HG03045 (cell line): ENCODE data around the gene SYNPO2.

Source experiments
- ATAC-seq: cut with Tn5 transposase; IDR thresholded peaks from one replicate; pipeline ENCODE4 v1.9.1; 2021; ENCODE audit warnings: mild to moderate bottlenecking, moderate library complexity; ENCODE audit not compliant: unreplicated experiment

SYNPO2 gene, protein sequence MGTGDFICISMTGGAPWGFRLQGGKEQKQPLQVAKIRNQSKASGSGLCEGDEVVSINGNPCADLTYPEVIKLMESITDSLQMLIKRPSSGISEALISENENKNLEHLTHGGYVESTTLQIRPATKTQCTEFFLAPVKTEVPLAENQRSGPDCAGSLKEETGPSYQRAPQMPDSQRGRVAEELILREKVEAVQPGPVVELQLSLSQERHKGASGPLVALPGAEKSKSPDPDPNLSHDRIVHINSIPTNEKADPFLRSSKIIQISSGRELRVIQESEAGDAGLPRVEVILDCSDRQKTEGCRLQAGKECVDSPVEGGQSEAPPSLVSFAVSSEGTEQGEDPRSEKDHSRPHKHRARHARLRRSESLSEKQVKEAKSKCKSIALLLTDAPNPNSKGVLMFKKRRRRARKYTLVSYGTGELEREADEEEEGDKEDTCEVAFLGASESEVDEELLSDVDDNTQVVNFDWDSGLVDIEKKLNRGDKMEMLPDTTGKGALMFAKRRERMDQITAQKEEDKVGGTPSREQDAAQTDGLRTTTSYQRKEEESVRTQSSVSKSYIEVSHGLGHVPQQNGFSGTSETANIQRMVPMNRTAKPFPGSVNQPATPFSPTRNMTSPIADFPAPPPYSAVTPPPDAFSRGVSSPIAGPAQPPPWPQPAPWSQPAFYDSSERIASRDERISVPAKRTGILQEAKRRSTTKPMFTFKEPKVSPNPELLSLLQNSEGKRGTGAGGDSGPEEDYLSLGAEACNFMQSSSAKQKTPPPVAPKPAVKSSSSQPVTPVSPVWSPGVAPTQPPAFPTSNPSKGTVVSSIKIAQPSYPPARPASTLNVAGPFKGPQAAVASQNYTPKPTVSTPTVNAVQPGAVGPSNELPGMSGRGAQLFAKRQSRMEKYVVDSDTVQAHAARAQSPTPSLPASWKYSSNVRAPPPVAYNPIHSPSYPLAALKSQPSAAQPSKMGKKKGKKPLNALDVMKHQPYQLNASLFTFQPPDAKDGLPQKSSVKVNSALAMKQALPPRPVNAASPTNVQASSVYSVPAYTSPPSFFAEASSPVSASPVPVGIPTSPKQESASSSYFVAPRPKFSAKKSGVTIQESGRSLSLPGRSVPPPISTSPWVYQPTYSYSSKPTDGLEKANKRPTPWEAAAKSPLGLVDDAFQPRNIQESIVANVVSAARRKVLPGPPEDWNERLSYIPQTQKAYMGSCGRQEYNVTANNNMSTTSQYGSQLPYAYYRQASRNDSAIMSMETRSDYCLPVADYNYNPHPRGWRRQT

DNA sequence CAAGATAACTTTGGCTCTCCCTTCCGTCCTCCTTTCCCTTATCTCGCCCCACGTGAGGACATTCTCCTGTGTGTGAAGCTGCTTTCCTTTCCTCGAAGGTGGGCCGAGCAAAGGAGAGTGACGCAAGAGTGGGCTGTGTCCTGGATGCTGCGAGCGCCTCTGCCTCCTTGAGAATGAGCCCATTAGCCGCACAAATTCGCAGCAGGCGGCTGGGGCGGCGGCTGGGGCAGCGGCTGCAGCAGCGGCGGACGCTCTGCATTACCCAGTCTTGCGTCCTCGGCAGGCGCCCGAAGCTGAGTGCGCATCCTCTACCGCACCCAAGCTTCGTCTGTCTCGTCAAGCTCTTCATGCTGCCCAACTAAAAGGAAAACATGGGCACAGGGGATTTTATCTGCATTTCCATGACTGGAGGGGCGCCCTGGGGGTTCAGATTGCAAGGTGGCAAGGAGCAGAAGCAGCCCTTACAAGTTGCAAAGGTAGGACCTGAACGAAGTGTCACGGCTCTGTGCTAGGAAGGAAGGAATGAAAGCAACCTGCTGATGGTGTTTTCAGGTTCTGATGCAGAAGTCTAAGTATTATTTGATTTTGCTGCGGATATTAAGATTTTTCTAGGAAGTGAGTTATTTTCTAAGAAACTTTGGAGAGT, at the start of gene SYNPO2:
Gene SYNPO2, plus strand, starts transcription at position 189 of the 646 bp plus-strand sequence. Its CDS starts 183 bp downstream, at position 372.
- ATAC-seq = peak; percentile 87

DNA sequence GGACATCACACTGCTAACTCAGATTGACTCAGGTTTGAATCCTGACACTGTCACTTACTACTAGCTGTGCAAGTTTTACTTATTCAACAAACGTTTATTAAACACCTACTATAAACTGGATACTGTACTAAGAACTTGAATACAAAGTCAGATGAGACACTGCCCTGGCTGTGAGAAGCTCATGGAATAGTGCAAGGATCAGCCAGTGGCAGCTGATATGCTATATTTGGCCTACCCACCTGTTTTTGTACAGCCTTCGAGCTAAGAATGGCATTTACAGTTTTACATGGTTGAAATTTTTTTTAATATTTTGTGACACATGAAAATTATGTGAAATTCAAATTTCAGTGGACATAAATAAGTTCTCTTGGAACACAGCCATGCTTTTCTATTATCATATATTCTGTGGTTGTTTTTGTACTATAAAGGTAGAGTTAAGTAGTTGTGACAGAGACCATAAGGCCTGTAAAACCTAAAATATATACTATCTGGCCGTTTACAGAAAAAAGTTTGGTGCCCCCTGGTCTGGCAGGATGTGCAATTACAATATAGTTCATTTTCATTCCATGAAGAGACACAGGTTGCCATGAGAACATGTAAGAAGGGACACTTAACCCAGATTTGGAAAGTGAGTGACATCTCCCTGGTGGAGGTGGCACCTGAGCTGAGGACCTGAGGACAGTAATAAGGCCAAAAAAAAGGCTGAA, 49.3 kb upstream of the SYNPO2 start:
- ATAC-seq = no peak

DNA sequence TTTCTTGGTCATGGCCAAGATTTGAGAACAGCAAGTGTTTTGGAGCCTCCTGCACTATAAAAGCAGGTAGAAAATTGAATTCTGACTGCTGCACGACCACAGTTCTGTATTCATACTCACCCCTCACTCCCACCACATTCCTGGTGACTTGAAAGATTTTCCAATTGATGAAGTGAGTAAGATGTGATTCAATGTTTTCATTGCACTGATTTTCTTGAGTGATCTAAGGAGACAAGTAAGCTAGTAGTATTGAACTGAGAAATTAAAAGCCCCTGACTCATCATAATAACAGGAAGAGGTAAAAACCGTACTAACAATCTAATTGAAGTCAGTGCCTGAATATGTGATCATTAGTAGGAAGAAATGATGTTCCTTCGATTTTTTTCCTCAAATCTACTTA, 46.6 kb upstream of the SYNPO2 start:
- ATAC-seq = no peak

DNA sequence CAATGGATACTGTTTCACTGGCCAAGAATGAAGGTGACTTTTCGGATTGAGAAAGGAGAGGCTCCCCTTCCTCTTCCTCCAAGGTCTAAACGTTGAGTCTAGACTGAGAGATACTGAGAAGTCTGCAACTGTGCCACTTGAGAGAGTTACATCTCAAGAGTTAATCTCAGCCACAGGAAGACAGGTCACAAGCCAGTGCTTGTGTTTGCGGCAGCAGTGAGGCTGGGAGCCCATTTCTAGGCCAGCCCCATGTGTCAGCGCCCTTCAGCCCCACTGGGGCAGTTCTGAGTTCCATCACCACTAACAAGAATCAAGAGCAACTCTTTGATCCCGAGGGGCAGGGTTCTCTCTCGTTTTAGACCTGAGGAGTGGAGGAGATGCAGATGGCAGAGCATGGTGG, 45.4 kb upstream of the SYNPO2 start:
- ATAC-seq = no peak

DNA sequence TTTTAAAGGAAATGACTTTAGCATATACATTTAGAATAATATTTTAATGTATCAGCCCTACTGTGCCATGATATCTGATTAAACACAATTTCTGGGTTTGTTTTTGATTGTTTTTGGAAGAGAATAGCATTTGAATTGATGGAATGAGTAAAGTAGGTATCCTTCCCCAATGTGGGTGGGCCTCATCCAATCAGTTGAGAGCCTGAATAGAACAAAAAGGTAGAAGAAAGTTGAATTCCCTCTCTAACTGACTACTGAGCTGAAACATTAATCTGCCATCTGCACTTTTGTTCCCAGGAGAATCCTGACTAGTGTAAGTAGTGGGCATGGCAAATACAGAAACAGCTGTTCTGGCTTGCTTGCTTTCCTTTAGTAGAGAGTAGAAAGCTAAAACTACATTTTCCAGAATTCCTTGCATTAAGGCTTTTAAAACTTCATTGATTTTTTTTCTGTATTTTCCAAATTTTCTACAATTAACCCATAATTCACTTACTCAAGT, 43.1 kb upstream of the SYNPO2 start:
- ATAC-seq = no peak

DNA sequence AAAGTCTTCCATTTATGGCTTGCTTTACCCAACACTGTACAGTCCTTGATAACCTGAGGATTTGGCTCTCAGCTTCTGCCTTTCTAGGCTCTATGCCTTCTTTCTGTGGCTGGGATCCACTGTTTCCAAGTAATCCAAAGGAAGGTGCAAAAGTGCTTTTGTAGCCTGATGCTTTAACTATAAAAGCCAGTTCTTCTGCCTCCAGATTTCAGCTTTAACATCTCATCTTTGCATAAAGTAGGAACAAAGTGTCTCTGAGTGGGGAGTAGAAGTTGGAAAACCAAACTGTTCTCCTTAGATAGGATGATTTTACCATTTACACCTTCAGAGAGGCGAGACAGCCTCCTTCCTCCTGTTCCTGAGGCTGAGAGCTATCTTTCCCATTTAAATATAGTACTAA, 41.7 kb upstream of the SYNPO2 start:
- no peak for ATAC-seq

DNA sequence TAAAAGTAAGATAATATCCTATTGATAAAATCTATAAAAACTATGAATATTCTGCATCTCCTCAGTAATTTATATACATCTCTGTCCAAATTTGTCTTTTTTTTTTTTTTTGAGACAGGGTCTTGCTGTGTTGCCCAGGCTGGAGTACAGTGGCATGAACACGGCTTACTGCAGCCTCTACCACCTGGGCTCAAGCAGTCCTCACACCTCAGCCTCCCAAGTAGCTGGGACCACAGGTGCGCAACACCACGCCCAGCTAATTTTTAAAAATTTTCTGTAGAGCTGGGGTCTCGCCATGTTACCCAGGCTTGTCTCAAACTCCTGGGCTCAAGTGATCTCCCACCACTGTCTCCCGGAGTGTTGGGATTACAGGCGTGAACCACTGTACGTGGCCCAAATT, 40.4 kb upstream of the SYNPO2 start:
- no peak for ATAC-seq

DNA sequence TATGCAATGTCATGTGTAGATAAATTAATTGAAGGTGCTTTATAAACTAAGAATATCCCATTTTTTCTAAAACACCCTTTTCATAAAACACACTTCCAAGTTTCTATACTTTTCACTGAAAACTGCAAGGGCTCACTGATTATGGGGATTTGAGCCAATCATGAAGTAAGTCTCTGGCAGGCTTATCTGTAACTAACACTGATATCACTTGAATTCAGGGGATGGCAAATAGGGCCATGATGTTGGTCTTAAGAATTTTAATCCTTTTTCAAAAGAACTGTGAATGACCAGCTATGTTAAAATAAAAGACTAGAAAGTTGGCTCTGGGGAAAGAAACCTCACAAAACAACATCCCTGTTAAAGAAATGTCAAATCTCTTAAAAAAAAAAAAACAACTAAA, 39.8 kb upstream of the SYNPO2 start:
- ATAC-seq = no peak

DNA sequence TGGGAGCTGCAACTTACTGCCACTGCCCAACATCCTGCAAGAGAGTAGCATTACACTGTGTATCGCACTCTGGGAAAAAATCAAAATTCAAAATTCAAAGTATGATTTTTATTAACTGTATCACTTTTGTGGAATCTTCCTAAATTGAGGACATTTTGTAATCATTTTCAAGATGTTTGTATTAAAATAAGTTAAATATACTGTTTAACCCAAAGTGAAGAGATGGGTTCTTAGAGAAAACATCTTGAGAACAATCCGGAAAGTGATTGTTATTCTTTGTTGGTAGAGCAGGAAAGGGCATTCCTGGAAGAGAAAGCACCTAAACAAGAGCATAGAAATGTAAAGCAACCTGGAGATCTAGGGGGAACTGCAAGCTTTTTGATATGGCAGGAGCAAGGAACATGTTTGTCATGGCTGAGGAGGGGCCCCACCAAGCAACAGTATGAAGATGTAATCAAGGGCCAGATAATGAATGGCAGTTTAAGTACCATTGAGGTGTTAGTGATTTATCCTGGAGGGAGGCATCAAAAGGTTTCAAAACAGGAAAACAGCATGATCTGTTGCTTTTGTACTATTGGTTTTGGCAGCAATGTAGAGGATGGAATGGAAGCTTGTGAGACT, 38.7 kb upstream of the SYNPO2 start:
- ATAC-seq = peak; percentile 11

DNA sequence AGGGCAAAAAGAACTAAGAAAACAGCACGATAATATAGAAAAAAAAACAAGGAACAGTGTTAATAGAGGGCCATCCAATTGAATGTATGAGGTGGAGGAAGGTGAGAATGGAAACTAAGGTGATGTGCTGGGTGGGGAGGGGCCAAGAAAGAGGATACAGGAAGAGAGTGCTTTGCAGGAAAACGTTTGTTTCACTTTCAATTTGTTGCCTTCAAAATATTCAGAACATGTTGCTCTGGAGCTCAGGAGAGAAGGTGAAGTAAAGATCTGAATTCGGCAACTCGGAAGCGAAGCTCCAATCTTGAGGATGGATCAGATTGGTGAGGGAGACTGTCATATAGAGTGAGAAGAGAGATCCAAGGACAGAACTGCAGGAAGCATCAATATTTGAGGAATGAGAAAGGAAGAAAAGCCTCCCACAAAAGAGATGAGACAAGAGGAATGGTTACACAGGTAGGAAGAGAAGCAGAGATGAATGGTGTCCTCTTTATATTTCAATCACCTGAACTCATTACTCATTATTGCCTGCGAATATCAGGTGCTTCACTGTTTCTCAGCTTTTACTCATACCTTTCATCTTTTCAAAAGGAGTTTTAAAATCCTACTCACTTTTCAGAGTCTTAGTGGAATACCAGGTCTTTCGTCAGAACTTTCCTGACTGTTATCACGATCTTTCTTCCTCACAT, 38.0 kb upstream of the SYNPO2 start:
- peak; percentile 96 for ATAC-seq

DNA sequence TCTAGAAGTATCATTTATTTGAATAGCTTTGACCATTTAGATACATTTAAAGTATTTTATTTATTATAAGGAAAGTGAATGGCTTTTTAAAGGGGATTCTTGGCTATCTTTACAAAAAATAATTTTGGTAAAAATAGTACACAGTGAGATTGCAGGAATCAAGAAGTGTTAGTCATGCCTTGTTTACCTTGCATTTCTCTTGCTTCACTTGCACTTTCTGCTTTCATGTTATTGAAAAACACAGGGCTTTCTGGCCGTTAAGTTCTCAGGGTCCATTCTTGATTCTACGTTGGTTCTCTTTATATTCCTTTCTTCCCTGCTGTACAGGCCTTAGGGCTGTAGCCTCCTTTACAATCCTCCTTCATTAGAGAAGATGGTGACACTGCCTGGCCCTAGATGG, 30.9 kb upstream of the SYNPO2 start:
- no peak for ATAC-seq

DNA sequence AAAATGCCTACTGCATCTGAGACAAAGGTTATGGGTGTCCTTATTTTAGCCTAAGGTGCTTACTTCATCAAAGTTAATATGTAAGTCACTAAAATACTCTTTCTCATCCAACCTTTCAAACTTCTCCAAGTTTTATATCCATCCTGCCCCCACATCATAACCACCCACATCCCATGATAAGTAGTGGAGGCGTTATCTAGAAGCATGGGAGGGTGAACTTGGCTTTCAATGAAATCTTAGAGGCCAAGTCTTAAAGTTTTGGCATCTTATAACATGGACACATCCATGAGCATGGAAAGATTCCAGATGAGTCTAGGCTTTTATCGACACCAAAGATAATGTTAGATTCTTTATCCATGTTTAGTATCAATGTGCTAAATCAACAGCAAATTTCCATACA, 29.9 kb upstream of the SYNPO2 start:
- no peak for ATAC-seq

DNA sequence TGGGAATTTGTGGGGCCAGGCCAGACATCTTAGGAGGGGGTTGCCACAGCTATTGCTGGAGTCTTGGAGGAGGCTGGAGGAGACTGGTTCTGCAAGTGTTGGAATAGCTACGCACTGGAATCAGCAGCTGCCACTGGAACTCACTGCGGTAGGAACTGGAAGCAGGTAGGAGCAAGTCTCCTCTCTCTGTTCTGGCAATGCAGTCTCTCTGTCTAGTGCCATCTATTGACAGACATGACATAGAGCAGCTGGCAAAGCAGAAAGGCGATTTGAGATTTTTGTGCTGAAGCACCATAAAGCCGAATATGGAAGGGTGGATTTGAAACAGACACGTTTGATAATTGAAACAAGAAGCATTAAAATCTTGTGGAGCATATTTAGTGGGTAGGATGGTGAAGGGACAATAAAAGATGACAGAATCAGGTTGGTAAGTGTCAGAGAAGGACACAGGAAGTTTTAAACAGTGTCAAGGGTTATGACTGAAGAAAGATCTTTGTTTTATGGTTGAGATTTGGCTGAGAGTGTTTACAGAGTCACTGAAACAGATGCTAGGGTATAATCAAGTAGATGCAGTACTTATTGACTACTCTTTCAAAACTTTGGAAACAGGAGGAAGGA, 23.5 kb upstream of the SYNPO2 start:
- no peak for ATAC-seq

DNA sequence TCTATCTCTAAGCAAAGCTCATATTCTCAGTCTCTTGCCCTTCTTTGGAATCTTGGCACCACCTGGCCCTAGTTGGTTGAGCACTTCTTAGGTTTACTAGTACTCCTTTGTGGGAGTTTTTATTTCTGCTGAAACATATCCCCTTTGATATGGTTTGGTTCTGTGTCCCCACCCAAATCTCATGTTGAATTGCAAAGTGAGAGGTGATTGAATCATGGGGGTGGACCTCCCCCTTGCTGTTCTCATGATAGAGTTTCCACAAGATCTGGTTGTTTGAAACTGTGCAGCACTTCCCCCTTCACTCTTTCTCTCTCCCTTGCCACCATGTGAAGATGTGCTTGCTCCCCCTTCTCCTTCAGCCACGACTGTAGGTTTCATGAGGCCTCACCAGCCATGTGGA, 22.2 kb upstream of the SYNPO2 start:
- ATAC-seq = no peak

DNA sequence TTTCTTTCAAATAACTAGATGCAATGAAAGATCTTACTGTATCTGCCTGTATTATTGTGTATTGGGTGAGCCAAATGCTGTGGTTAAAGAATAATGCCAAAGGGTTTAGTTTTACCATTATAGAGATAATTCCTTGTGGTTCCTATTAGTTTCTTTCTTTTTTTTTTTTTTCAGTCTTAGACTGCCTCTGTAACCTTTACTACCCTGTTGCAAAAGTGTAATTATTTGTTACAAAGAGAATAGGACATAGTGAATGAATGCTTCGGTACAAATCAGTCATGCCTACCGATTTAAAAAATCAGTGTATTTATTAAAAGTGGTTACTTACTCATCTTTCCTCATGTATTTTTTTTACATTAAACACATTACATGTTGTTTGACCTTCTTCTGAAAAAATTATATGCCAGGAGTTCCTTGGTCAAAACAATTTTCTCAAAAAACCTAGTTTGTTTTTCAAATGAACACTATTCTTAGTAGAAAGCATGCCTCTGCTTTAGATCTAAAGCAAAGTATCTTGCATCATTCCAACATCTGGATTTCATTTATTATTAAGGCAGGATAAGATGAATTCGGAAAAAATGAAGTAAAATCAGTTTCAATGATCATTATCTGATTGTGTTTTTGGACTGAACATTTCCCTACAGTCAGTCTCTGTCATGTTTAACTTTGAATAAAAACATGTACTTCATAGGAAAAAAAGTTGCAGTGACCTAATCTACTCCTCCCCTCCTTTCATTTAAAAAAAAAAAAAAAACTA, 21.2 kb upstream of the SYNPO2 start:
- no peak for ATAC-seq

DNA sequence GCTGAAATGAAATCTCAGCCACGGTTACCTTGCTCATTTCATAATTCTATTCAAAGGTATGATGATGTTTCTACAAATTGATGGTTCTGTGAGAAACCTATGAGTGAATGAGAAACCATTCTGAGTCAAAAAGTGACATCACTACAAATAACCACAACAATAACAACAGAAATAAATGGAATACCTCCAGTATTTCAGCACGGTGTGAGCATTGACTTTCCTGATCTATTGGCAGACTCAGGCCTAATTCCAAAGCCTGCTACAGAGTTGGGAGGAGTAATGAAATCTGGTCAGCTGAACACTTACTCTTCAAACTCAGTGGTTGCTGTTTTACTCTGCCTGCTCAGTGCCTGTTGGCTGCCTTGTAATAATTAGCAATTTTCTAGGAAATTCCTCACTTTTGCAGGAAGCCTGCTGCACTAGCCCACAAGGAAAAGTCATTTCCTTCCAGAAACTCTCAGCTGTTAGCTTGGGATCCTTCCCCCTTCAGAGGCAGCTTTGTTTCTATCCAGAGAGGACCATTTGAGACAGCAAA, 18.8 kb upstream of the SYNPO2 start:
- ATAC-seq = no peak

DNA sequence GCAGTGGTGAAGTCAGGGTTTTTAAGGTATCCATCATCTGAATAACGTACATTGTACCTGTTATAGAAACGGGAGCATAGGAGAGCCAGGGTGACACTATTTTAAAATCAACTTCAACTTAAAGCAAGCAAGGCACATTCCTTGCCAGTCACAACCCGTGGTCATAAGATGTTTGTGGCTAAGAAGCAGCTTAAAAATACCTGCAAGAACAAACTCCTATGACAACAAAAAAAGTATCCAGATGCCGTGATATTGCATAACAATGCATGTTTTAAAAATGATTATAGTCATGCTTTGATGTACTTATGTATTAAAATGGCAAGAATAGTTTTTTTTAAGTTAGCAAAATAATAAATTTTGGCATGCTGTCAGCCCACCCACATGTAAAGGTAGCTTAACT, 16.5 kb upstream of the SYNPO2 start:
- ATAC-seq = no peak

DNA sequence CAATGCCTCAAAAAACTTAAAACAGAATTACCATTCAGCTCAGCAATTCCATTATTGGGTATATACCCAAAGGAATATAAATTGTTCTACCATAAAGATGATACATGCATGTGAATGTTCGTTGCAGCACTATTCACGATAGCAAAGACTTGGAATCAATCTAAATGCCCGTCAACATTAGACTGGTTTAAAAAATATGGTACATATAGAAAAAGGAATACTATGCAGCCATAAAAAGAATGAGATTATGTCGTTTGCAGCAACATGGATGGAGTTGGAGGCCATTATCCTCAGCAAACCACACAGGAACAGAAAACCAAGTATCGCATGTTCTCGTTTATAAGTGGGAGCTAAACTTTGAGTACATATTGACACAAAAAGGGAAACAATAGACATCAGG, 10.9 kb upstream of the SYNPO2 start:
- ATAC-seq = no peak
